Activated T-cell treated with anti-CD3 and anti-CD28 coated beads, Interleukin-2, amount 50 U/mL, for 48 hours (primary cell): ENCODE measurements around the gene TIGD7.
"Not testable (repeated sequence)": the region's sequence is repeated elsewhere in the genome, so short reads cannot be mapped to it uniquely, and the experiment has no call there.

ENCODE experiments used
- DNase-seq, 2 experiments: peaks; one replicate each; pipeline ENCODE4 v3.0.0-alpha.2; 2020

TIGD7 gene

GRCh38 chr16:3282103-3282729 is 23.0 kb downstream of the TIGD7 start:
- DNase-seq, result no peak

GRCh38 chr16:3281222-3281820 is 23.9 kb downstream of the TIGD7 start:
- DNase-seq, result no peak

- no peak for DNase-seq
Observed at GRCh38 chr16:3276679-3277078, 28.6 kb downstream of the TIGD7 start.

GRCh38 chr16:3274947-3275346 is 30.3 kb downstream of the TIGD7 start:
- no peak for DNase-seq

GRCh38 chr16:3274490-3274889 is 30.7 kb downstream of the TIGD7 start:
- DNase-seq, result no peak

GRCh38 chr16:3271281-3271680 is 33.9 kb downstream of the TIGD7 start:
- DNase-seq, result not testable (repeated sequence)

GRCh38 chr16:3270718-3271117 is 34.5 kb downstream of the TIGD7 start:
- not testable (repeated sequence) for DNase-seq

- no peak for DNase-seq
Observed at GRCh38 chr16:3268294-3268693, 36.9 kb downstream of the TIGD7 start.

GRCh38 chr16:3266873-3267537 is 38.2 kb downstream of the TIGD7 start:
- no peak for DNase-seq

- peak; percentile 97 to 98 for DNase-seq
Observed at GRCh38 chr16:3264137-3265036, 40.8 kb downstream of the TIGD7 start.

GRCh38 chr16:3262517-3262916 is 42.7 kb downstream of the TIGD7 start:
- DNase-seq, result no peak

- DNase-seq, result no peak
Observed at GRCh38 chr16:3259836-3260235, 45.4 kb downstream of the TIGD7 start.

- no peak for DNase-seq
Observed at GRCh38 chr16:3256866-3257465, 48.3 kb downstream of the TIGD7 start.

- DNase-seq, result no peak
Observed at GRCh38 chr16:3256146-3256865, 48.9 kb downstream of the TIGD7 start, which contains the start of gene MEFV. Gene MEFV, minus strand, starts transcription at chr16:3256633. Its CDS starts 46 bp downstream, at chr16:3256587.

GRCh38 chr16:3254309-3254708 is 50.9 kb downstream of the TIGD7 start:
- no peak for DNase-seq

- no peak for DNase-seq
Observed at GRCh38 chr16:3252967-3253366, 52.3 kb downstream of the TIGD7 start.

GRCh38 chr16:3249451-3249850 is 55.8 kb downstream of the TIGD7 start:
- no peak for DNase-seq

GRCh38 chr16:3249020-3249419 is 56.2 kb downstream of the TIGD7 start:
- DNase-seq, result no peak
